GM12878 (cell line): ENCODE measurements around the gene DNAJC18. TPM values are rescaled to one million over a fixed set of nuclear protein-coding genes. Genes with fewer than 3 reads are reported as not detected.

Source experiments
- ATF2 ChIP-seq: IDR thresholded peaks from 2 replicates; pipeline ENCODE4 v1.6.1; 2012; ENCODE audit warnings: low read length, inconsistent platforms
- ATF3 ChIP-seq: IDR thresholded peaks from 2 replicates; pipeline ENCODE4 v1.6.1; 2011; ENCODE audit warnings: low read depth, mild to moderate bottlenecking, low read length, moderate library complexity, borderline replicate concordance; ENCODE audit errors: extremely low read depth
- GABPA ChIP-seq: IDR thresholded peaks from 2 replicates; pipeline ENCODE4 v1.6.1; 2014; ENCODE audit warnings: antibody characterized with exemption, low read depth, mild to moderate bottlenecking, inconsistent platforms
- IKZF1 ChIP-seq: fragments of 450-650 bp; conservative IDR thresholded peaks from 2 replicates; pipeline ENCODE4 v1.6.1; 2017; ENCODE audit warnings: antibody characterized with exemption, mild to moderate bottlenecking
- JUND ChIP-seq: IDR thresholded peaks from 2 replicates; pipeline ENCODE4 v1.6.1; 2012; ENCODE audit warnings: low read depth, mild to moderate bottlenecking, low read length, improper control_type of control experiment, moderate library complexity
- MYC ChIP-seq: IDR thresholded peaks from 2 replicates; pipeline ENCODE4 v1.6.1; 2011; ENCODE audit warnings: mild to moderate bottlenecking, low read length, moderate library complexity, inconsistent platforms; ENCODE audit not compliant: insufficient read depth, insufficient replicate concordance, insufficient read length, severe bottlenecking
- POLR2A ChIP-seq: IDR thresholded peaks from 2 replicates; pipeline ENCODE4 v1.6.1; 2011; ENCODE audit warnings: low read depth, mild to moderate bottlenecking, low read length
- POLR2AphosphoS5 ChIP-seq: IDR thresholded peaks from 2 replicates; pipeline ENCODE4 v1.6.1; 2011; ENCODE audit warnings: mild to moderate bottlenecking, low read length, inconsistent platforms
- RBBP5 ChIP-seq: fragments of 200-600 bp; sonication (generic); conservative IDR thresholded peaks from 2 replicates; pipeline ENCODE4 v1.6.1; 2016
- RUNX3 ChIP-seq: IDR thresholded peaks from 2 replicates; pipeline ENCODE4 v1.6.1; 2012; ENCODE audit warnings: low read length, inconsistent platforms
- SMARCA5 ChIP-seq: fragments of 450-650 bp; IDR thresholded peaks from 2 replicates; pipeline ENCODE4 v1.6.1; 2017; ENCODE audit warnings: mild to moderate bottlenecking
- SPI1 ChIP-seq: IDR thresholded peaks from 2 replicates; pipeline ENCODE4 v1.6.1; 2011; ENCODE audit warnings: low read depth, mild to moderate bottlenecking, low read length, moderate library complexity, borderline replicate concordance; ENCODE audit not compliant: insufficient read depth
- TCF12 ChIP-seq: IDR thresholded peaks from 2 replicates; pipeline ENCODE4 v1.6.1; 2011; ENCODE audit warnings: low read depth, mild to moderate bottlenecking, low read length
- ZBTB11 ChIP-seq: fragments of 450-650 bp; formaldehyde crosslinking; IDR thresholded peaks from 2 replicates; pipeline ENCODE4 v1.5.0; 2022; ENCODE audit warnings: mild to moderate bottlenecking, missing genetic modification characterization
- ZBTB40 ChIP-seq: fragments of 450-650 bp; IDR thresholded peaks from 2 replicates; pipeline ENCODE4 v1.6.1; 2016; ENCODE audit warnings: mild to moderate bottlenecking, moderate library complexity, borderline replicate concordance
- polyA plus RNA-seq, 11 experiments: library from polyadenylated mRNA; depleted of rRNA in 4 of 11; unstranded in 6 of 11; stranded (reverse) in 5 of 11; fragments of >200 nt; fragmentation: Nextera tagmentation in 4 of 11; fragmentation: Illumina TruSeq in 1 of 11; extraction: Ambion mirVana in 4 of 11; extraction: Trizol in 1 of 11; gene quantifications; 1 replicate in 1 of 11; 2 replicates in 10 of 11; pipeline versions ENCODE4 v1.2.1 to v1.2.3, GENCODE V29; 2011 to 2016; ENCODE audit warnings: inconsistent platforms in 2 of 11, missing spikeins in 2 of 11, low read depth in 1 of 11
- total RNA-seq, 4 experiments: library from RNA; depleted of rRNA in 3 of 4; stranded (reverse); fragments of >200 nt in 3 of 4; fragmentation: Illumina TruSeq in 1 of 4; extraction: Trizol in 1 of 4; gene quantifications; 2 replicates each; pipeline versions ENCODE4 v1.2.1 to v1.2.3, GENCODE V29; 2013 to 2021
- TF ChIP-seq, protein P1 (sequence below): IDR thresholded peaks from 2 replicates; pipeline ENCODE4 v1.6.1; 2011; ENCODE audit warnings: mild to moderate bottlenecking, low read depth, low read length, moderate library complexity; ENCODE audit not compliant: insufficient replicate concordance
- TF ChIP-seq, protein P2 (sequence below), 3 experiments: IDR thresholded peaks in 2 of 3; conservative IDR thresholded peaks in 1 of 3; 2 replicates each; pipeline ENCODE4 v1.5.1; 2011; ENCODE audit warnings: low read depth in 3 of 3, low read length in 3 of 3, mild to moderate bottlenecking in 3 of 3, control low read depth in 2 of 3, moderate library complexity in 2 of 3, inconsistent platforms in 1 of 3, mixed read lengths in 1 of 3; ENCODE audit not compliant: control insufficient read depth in 2 of 3, insufficient read depth in 1 of 3; ENCODE audit errors: extremely low read depth in 1 of 3

Gene DNAJC18
- total and polyA plus RNA-seq, 10 of the 15 experiments (the other 5 are each of a cell fraction or from before 2014, with no cell fraction given), result 6.4 to 26.7 (median 17.7) TPM

- TF ChIP-seq ZBTB40 (no peak), ATF2 (peak; percentile 10; the same call in 1 of the 2 replicates), TCF12 (no peak), RBBP5 (no peak), GABPA (no peak), JUND (no peak), POLR2AphosphoS5 (no peak), ZBTB11 (no peak), SPI1 (0 out of 2 replicates have a peak, but pooled peaks have one; percentile 27), MYC (no peak), IKZF1 (peak; percentile 51; the same call in 1 of the 2 replicates), RUNX3 (peak; percentile 39; the same call in 1 of the 2 replicates), ATF3 (no peak), POLR2A (no peak), SMARCA5 (peak; percentile 60)
- TF ChIP-seq, protein P1, sequence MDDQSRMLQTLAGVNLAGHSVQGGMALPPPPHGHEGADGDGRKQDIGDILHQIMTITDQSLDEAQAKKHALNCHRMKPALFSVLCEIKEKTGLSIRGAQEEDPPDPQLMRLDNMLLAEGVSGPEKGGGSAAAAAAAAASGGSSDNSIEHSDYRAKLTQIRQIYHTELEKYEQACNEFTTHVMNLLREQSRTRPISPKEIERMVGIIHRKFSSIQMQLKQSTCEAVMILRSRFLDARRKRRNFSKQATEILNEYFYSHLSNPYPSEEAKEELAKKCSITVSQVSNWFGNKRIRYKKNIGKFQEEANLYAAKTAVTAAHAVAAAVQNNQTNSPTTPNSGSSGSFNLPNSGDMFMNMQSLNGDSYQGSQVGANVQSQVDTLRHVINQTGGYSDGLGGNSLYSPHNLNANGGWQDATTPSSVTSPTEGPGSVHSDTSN, result no peak
- TF ChIP-seq, protein P2, sequence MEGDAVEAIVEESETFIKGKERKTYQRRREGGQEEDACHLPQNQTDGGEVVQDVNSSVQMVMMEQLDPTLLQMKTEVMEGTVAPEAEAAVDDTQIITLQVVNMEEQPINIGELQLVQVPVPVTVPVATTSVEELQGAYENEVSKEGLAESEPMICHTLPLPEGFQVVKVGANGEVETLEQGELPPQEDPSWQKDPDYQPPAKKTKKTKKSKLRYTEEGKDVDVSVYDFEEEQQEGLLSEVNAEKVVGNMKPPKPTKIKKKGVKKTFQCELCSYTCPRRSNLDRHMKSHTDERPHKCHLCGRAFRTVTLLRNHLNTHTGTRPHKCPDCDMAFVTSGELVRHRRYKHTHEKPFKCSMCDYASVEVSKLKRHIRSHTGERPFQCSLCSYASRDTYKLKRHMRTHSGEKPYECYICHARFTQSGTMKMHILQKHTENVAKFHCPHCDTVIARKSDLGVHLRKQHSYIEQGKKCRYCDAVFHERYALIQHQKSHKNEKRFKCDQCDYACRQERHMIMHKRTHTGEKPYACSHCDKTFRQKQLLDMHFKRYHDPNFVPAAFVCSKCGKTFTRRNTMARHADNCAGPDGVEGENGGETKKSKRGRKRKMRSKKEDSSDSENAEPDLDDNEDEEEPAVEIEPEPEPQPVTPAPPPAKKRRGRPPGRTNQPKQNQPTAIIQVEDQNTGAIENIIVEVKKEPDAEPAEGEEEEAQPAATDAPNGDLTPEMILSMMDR (IDR thresholded peaks at IDR 0.05 in 2 of 3, conservative IDR thresholded peaks at IDR 0.05 in 1 of 3; ENCODE audit: control insufficient read depth in 2 of 3, extremely low read depth in 1 of 3, insufficient read depth in 1 of 3, low read depth in 3 of 3, low read length in 3 of 3), result no peak
Measured at GRCh38 chr5:139459451-139459934, 20.2 kb upstream of the DNAJC18 start (continued).
